ENCODE data around the gene SEMA5B.

SEMA5B gene

GRCh38 chr3:123054109-123054778 is 26.7 kb upstream of the SEMA5B start:
- DNase-seq = no peak

DNA sequence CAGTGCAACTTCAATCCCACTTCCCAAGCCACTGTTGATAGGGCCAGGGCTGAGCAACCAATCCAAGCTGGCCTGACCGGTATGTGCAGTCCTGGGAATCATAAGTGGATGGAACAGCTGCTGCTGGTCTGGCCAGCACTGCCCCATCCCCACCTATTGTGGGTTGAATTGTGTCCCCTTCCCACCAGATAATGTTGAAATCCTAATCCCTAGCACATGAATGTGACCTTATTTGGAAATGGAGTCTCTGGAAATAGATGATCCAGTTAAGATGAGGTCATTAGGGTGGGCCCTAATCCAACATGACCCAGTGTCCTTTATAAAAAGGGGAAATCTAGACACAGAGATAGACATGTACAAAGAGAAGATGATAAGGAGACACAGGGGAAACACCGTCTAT is 25.5 kb upstream of the SEMA5B start:
- no peak for DNase-seq

- DNase-seq = no peak
These were observed 23.1 kb upstream of the SEMA5B start for GRCh38 chr3:123050666-123051065.

DNA sequence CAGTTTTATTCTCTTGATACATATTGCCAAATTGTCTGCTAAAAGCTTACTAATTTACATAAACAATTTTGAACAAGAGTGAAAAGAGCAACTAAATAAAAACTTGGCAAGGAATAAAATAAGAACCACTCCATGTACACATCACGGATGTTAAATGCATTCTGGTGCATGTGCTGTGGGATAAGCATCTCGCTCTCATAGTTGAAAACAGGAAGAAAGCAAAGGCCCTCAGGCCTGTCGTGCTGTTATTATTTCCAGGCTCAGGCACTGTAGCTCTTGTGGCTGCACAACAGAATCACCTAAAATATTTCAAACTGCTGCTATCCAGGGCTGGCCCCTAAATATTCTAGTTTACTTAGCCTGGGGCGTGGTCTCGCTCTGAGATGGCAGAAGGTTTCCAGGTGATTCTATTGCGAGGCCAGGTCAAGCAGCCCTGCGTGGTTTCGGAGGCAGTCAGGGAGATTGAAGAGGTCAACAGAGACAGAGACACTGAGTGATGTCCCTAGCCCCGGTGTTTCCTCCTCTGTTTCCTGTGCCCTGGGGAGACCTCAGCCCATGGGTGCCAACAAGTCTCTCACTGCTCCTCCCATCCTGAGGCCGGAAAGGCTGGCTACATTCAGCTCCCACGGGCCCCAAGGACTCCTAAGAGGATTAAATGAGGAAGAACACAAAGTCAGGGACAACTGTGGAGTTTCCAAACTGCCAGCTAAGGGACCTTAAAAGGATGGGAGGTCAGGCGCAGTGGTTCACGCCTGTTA is 21.1 kb upstream of the SEMA5B start:
- DNase-seq = no peak

DNA sequence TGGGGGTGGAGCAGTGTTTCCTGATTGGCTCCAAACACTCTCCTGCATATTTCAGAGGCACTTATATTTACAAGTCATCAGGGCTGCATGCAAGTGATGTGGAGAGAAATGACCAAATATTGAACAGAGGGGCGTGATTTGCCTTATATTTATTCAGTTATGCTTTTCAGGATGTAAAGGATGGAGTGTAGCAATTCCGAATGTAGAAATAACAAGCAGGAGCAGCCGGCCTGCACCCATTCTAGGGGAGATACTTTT is 19.4 kb upstream of the SEMA5B start:
- no peak for DNase-seq

- no peak for DNase-seq
These were observed 18.9 kb upstream of the SEMA5B start for GRCh38 chr3:123046262-123047061.

DNA sequence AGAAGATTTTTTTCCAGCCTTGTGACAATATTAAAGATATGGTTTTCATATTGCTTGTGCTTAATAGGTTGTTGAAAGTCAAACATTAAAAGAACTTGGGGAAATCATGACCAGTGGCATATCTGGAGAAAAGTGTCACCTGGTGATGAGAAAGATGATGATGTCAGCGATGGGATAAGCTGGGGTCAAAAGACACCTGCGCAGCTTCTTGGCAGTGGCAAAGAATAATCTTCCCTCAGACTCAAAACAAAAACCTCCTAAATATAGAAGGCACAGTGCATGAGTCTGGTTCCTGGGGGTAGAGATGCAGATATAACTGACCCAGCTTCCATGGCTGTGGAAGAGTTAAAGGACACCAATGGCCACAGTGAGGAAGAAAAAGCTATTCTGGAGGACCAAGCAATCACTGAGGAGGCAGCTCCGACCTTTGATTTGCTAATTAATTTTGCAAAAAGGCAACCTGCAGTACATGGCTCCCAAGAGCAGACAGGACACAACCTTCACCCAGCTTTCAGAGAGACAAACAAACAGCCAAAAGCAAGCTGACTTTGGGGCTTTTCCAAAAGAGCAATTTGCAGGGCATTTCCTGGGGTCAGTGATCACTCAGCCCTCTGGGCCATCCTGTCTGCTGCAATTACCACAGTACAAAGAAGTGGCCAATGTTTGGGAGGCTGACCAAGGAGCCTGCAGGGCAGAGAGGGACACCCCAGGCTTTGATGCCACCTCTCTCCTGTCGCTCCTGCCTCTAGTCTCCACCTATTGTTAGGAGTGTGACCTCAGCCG is 17.6 kb upstream of the SEMA5B start:
- DNase-seq = no peak

DNA sequence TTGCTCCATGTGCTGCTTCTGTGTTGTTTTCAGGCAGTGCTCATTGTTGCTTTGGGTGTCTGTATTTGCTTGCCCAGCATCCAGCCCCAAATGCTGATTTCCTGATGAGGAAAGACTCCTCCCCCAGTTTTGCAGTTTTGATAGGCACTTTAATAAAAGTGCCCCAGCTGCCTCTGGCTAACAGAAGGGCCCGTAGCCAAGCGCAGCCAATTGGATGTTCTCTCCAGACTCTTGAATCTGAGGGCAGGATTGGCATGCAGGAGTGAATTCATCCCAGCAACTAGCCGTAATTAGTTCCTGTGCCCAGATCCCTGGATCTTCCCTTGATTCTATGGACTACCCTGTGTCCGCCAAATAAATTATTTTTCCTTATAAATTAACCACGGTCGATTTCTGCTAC is 14.8 kb upstream of the SEMA5B start:
- no peak for DNase-seq

- no peak for DNase-seq
These were observed 11.6 kb upstream of the SEMA5B start for GRCh38 chr3:123039178-123039577.

- no peak for DNase-seq
These were observed 11.2 kb upstream of the SEMA5B start for GRCh38 chr3:123038751-123039150.

GRCh38 chr3:123037015-123037375 is 9.4 kb upstream of the SEMA5B start:
- DNase-seq = no peak

- DNase-seq = no peak
These were observed 8.9 kb upstream of the SEMA5B start for GRCh38 chr3:123036352-123037014.

- no peak for DNase-seq
These were observed 7.4 kb upstream of the SEMA5B start for GRCh38 chr3:123034996-123035395.

DNA sequence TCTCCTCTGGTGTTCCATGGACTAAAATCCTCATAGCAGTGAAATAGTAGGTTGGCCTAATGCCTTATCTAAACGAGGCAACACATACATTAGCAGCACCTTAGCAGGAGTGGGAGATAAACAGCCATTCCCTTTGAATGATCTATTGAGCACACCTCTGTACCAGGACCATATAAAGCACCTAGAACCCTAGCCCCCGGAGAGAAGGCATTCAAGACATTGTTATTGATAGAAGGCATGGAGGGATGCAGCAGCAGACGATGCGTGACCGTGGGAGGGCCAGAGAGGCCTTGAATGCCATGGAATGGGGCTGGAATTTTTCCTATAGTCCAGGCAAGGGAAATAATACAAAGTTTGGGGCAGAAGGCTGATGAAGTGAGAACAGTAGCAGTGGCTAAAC is 6.6 kb upstream of the SEMA5B start:
- DNase-seq = no peak

GRCh38 chr3:123032057-123032456 is 4.5 kb upstream of the SEMA5B start:
- no peak for DNase-seq

- no peak for DNase-seq
These were observed 3.5 kb upstream of the SEMA5B start for GRCh38 chr3:123031051-123031450.

DNA sequence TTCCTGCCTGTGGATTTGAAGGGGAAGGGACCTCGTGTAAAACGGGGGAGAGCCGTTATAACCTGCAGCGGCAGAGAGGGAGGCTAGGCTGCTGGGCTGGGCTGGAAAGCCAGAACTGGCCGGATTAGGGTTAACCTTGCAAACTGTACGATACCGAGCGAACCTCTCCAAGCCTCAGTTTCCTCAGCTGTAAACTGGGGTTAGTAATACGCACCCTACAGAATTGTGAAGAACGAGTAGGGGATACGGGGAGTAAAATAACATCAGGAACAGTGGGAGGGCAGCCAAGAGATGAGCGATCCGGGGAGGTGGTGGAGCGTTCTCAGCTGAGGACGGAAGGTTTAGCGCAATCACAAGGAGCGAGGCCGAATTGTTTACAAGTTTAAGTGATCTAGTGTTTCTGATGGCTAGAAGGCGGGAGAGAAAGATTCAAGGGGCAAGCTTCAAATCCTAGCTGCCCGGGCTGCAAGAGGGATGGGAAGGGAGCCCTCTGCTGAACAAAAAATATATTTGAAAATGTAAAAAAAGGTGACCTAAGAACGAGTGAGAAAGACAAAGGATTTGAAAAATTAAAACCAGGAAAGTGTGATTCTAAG is 768 bp upstream of the SEMA5B start:
- DNase-seq = peak; percentile 45

DNA sequence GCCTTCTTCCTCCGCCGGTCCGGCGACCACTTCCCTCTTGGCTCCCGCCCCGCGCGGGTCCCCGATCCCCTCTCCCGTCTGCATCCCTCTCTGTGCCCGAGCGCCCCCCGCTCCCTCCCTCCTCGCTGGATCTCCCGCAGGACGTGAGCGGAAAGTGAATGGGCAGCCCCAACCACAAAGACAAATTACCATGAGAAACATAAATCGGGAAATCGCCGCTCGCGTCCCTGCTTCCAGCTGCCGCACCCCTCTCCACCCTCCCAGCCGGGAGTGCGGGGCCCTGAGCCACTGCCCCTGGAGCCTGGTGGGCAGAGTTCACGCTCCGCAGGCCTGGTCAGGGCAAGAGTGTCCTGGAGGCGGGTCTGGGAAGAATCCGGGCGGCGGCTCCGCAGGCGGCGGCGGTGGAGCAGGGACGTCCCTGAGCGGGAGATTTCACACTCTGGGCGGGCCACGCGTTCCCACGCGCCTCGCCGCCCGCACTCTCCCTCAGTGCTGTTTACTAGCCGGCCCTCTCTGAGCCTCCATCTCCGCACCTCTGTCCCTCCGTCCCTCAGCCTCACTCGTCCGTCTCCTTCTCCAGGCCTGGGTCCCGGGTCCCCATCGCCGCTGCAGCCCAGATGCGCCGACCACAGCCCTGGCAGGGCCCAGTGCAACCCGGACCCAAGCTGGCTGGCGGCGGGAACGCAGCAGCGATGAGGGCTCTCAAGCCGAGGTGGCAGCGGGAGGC is 835 bp downstream of the SEMA5B start:
- DNase-seq = no peak

DNA sequence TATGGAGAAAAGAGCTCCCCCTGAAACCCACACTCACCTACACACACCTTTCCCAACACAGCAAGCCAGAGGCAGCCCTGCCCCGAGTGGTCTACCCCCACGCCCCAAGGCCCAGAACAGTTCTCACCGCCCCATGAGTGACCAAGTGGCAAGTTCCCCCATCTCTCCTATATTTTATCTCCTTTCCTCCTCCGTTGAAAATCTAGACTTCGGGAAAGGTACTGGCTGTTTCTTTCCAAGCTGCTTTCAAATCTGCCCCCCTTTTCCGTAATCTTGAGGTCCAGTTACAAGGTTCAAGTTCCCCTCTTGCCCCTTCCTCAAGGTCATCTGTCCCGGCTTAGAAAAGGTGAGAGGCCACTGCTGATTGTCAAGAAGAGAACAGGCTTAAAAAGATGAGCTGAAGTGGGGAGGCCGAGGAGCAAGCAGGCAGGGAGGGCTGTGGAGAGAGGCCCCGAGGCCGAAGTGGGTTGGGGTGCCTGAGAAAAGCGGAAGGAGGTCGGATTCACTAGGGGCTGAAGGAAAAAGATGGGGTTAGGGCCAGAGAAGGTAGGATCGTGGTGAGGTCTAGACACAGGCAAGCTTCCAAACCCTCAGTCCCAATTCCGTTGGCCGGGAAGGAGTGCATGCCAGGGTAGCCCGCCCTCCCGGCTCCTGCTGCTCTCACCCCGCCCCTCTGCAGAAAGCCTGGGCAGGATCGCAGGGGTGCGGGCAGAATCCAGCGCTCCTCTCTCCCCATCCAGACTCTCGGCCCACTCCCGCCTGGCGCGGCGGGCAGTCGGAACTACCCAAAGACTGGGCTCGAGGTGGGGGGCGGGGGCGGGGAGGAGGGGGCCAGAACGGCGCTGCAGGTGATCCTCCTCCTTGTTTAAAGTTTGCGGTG is 1.7 kb downstream of the SEMA5B start:
- DNase-seq = no peak

- DNase-seq = no peak
These were observed 3.5 kb downstream of the SEMA5B start for GRCh38 chr3:123024056-123024455.
